Measurements from ENCODE around the gene NUP54. TPM values are rescaled to one million over a fixed set of nuclear protein-coding genes. Genes with fewer than 3 reads are reported as not detected.

The NUP54 gene
- polyA plus RNA-seq, 2 of the 4 experiments (the other 2 are of a cell fraction), result 32.1 to 43.2 TPM

DNA sequence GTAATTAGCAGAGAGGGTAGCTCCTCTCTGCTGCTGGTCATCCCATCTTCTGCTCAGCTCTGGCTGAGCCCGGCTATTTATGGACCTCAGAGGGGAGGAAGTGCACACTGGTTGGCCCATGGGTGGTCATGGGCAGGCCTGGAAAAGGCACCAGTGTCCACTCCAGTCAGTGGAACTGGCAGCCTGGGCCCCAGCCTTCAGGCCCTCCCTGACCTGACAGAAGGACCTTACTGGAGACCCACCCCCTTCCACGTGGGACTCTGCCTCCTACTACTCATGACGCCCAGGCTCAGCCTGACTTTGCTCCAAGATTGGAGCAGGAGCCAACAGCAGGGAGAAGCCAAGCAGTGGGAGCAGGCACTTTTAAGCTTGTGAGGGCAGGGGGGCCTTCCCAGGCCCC, 81.7 kb downstream of the NUP54 start:
- CTCF ChIA-PET, result interaction anchor here (0.6 to 3.9 kb wide), 9 partner anchors 13 to 170 kb away, joined by 3 to 28 read pairs (median 5); partner anchors contain the start of gene NAAA
- TF ChIP-seq RCOR1 (IDR thresholded peaks at IDR 0.05; ENCODE audit: low read depth, low read length), result no peak
- TF ChIP-seq POLR2A (IDR thresholded peaks at IDR 0.05; ENCODE audit: low read length), result no peak
- no peak for TF ChIP-seq HOXB13 (CRISPR knock-in tag; IDR thresholded peaks at IDR 0.05; ENCODE audit: low read depth)
- TF ChIP-seq ZC3H11A (IDR thresholded peaks at IDR 0.05), result no peak
- TF ChIP-seq ZSCAN20 (CRISPR knock-in tag; IDR thresholded peaks at IDR 0.05), result no peak
- TF ChIP-seq, protein P1, sequence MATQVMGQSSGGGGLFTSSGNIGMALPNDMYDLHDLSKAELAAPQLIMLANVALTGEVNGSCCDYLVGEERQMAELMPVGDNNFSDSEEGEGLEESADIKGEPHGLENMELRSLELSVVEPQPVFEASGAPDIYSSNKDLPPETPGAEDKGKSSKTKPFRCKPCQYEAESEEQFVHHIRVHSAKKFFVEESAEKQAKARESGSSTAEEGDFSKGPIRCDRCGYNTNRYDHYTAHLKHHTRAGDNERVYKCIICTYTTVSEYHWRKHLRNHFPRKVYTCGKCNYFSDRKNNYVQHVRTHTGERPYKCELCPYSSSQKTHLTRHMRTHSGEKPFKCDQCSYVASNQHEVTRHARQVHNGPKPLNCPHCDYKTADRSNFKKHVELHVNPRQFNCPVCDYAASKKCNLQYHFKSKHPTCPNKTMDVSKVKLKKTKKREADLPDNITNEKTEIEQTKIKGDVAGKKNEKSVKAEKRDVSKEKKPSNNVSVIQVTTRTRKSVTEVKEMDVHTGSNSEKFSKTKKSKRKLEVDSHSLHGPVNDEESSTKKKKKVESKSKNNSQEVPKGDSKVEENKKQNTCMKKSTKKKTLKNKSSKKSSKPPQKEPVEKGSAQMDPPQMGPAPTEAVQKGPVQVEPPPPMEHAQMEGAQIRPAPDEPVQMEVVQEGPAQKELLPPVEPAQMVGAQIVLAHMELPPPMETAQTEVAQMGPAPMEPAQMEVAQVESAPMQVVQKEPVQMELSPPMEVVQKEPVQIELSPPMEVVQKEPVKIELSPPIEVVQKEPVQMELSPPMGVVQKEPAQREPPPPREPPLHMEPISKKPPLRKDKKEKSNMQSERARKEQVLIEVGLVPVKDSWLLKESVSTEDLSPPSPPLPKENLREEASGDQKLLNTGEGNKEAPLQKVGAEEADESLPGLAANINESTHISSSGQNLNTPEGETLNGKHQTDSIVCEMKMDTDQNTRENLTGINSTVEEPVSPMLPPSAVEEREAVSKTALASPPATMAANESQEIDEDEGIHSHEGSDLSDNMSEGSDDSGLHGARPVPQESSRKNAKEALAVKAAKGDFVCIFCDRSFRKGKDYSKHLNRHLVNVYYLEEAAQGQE (IDR thresholded peaks at IDR 0.05), result no peak
- TF ChIP-seq, protein P2, sequence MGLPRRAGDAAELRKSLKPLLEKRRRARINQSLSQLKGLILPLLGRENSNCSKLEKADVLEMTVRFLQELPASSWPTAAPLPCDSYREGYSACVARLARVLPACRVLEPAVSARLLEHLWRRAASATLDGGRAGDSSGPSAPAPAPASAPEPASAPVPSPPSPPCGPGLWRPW (IDR thresholded peaks at IDR 0.05), result no peak
- TF ChIP-seq RFX5 (IDR thresholded peaks at IDR 0.05), result no peak
- TF ChIP-seq CBX2 (IDR thresholded peaks at IDR 0.05; ENCODE audit: borderline replicate concordance, low read depth), result no peak
- no peak for TF ChIP-seq HOXA7 (CRISPR knock-in tag; IDR thresholded peaks at IDR 0.05)
- TF ChIP-seq, protein P3, sequence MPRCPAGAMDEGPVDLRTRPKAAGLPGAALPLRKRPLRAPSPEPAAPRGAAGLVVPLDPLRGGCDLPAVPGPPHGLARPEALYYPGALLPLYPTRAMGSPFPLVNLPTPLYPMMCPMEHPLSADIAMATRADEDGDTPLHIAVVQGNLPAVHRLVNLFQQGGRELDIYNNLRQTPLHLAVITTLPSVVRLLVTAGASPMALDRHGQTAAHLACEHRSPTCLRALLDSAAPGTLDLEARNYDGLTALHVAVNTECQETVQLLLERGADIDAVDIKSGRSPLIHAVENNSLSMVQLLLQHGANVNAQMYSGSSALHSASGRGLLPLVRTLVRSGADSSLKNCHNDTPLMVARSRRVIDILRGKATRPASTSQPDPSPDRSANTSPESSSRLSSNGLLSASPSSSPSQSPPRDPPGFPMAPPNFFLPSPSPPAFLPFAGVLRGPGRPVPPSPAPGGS (IDR thresholded peaks at IDR 0.05), result no peak
- TF ChIP-seq HOXB5 (CRISPR knock-in tag; IDR thresholded peaks at IDR 0.05), result no peak
- TF ChIP-seq KDM1A (IDR thresholded peaks at IDR 0.05; ENCODE audit: low read depth), result no peak
- WGBS (ENCODE audit: missing lambda C conversion rate), result 80% methylated on average over 1 of the region's 3 CpGs
- Histone ChIP-seq H3K4me3 (no peak overlapping the region), H3K9me3 (no peaks in the 10 kb centered on the region), H3K27ac (no peak overlapping the region), H3K4me2 (no peak overlapping the region), H3K4me1 (no peaks in the 10 kb centered on the region)
- FAIRE-seq (no peak), DNase-seq (ENCODE audit: low read depth in 1 of 2, low spot score in 1 of 2) (no peak), ATAC-seq (no peak)
- POLR2A ChIA-PET, result no interaction called here

Other genes with a start within 250 kb of the NUP54 start
- not detected in 2 replicates for gene PPEF2, start 245.9 kb downstream of the NUP54 start, polyA plus RNA-seq (2011; rRNA removed)
- 0.03 TPM in 1 of 3 replicates, not detected in the others for gene PPEF2, start 245.9 kb downstream of the NUP54 start, polyA plus RNA-seq (2017; fragmentation: RNase III; extraction: RNeasy Plus Mini Kit Qiagen cat#74134 plus additional on column Dnase treatment)
- 29.3 and 31.8 TPM in 2 replicates for gene NAAA, start 207.4 kb downstream of the NUP54 start, polyA plus RNA-seq (2011; rRNA removed)
- 20.3 to 27.0 TPM (median 23.7 TPM) in 3 replicates for gene NAAA, start 207.4 kb downstream of the NUP54 start, polyA plus RNA-seq (2017; fragmentation: RNase III; extraction: RNeasy Plus Mini Kit Qiagen cat#74134 plus additional on column Dnase treatment)
- 18.3 and 18.9 TPM in 2 replicates for gene SDAD1, start 157.5 kb downstream of the NUP54 start, polyA plus RNA-seq (2011; rRNA removed)
- gene SDAD1, start 157.5 kb downstream of the NUP54 start, polyA plus RNA-seq (2017; fragmentation: RNase III; extraction: RNeasy Plus Mini Kit Qiagen cat#74134 plus additional on column Dnase treatment), result 12.0 to 12.6 TPM (median 12.3 TPM) in 3 replicates
- not detected in 2 replicates for gene CXCL9, start 140.9 kb downstream of the NUP54 start, polyA plus RNA-seq (2011; rRNA removed)
- not detected in 3 replicates for gene CXCL9, start 140.9 kb downstream of the NUP54 start, polyA plus RNA-seq (2017; fragmentation: RNase III; extraction: RNeasy Plus Mini Kit Qiagen cat#74134 plus additional on column Dnase treatment)
- gene CXCL10, start 124.9 kb downstream of the NUP54 start, polyA plus RNA-seq (2011; rRNA removed), result not detected in 2 replicates
- not detected in 3 replicates for gene CXCL10, start 124.9 kb downstream of the NUP54 start, polyA plus RNA-seq (2017; fragmentation: RNase III; extraction: RNeasy Plus Mini Kit Qiagen cat#74134 plus additional on column Dnase treatment)
- not detected in 2 replicates for gene CXCL11, start 112.3 kb downstream of the NUP54 start, polyA plus RNA-seq (2011; rRNA removed)
- not detected in 3 replicates for gene CXCL11, start 112.3 kb downstream of the NUP54 start, polyA plus RNA-seq (2017; fragmentation: RNase III; extraction: RNeasy Plus Mini Kit Qiagen cat#74134 plus additional on column Dnase treatment)
- not detected in 2 replicates for gene ART3, start 73.7 kb downstream of the NUP54 start, polyA plus RNA-seq (2011; rRNA removed)
- not detected in 3 replicates for gene ART3, start 73.7 kb downstream of the NUP54 start, polyA plus RNA-seq (2017; fragmentation: RNase III; extraction: RNeasy Plus Mini Kit Qiagen cat#74134 plus additional on column Dnase treatment)
- gene SCARB2, start 65.4 kb upstream of the NUP54 start, polyA plus RNA-seq (2011; rRNA removed), result 65.4 and 73.4 TPM in 2 replicates
- 44.3 to 48.8 TPM (median 47.2 TPM) in 3 replicates for gene SCARB2, start 65.4 kb upstream of the NUP54 start, polyA plus RNA-seq (2017; fragmentation: RNase III; extraction: RNeasy Plus Mini Kit Qiagen cat#74134 plus additional on column Dnase treatment)
- 0.65 and 0.85 TPM in 2 replicates for gene FAM47E, start 103.3 kb upstream of the NUP54 start, polyA plus RNA-seq (2011; rRNA removed)
- gene FAM47E, start 103.3 kb upstream of the NUP54 start, polyA plus RNA-seq (2017; fragmentation: RNase III; extraction: RNeasy Plus Mini Kit Qiagen cat#74134 plus additional on column Dnase treatment), result 0.08 to 0.26 TPM (median 0.23 TPM) in 3 replicates
- gene STBD1, start 158.3 kb upstream of the NUP54 start, polyA plus RNA-seq (2011; rRNA removed), result 1.2 and 1.3 TPM in 2 replicates
- 5.0 to 6.4 TPM (median 5.9 TPM) in 3 replicates for gene STBD1, start 158.3 kb upstream of the NUP54 start, polyA plus RNA-seq (2017; fragmentation: RNase III; extraction: RNeasy Plus Mini Kit Qiagen cat#74134 plus additional on column Dnase treatment)

Data from A549 (cell line).